ENCODE data around the gene COL4A1. TPM values are rescaled to one million over a fixed set of nuclear protein-coding genes. Genes with fewer than 3 reads are reported as not detected.

The COL4A1 gene
- polyA plus RNA-seq, 2 of the 4 experiments (the other 2 are of a cell fraction), result 23.8 to 71.3 TPM

GRCh38 chr13:110261166-110262081 is 45.5 kb downstream of the COL4A1 start:
- peak in 1 of 2 experiments; percentile 54; a peak in 3 of 6 replicates for ATAC-seq
- WGBS (ENCODE audit: missing lambda C conversion rate), result 78% methylated on average over 12 of the region's 19 CpGs
- H3K4me3 ChIP-seq, result no peak overlapping the region
- peak overlapping the region in 1 of 2 experiments; percentile 64; a peak in 3 of 6 replicates for H3K27ac ChIP-seq
- no peaks in the 10 kb centered on the region for H3K9me3 ChIP-seq
- CTCF ChIA-PET, result interaction anchor here (0.8 to 1.8 kb wide), 7 partner anchors 8 to 151 kb away, joined by 3 to 4 read pairs (median 3); no protein-coding TSS in a partner anchor
- FAIRE-seq, result no peak
- POLR2A ChIA-PET, result no interaction called here
- peaks cover 23% of the 10 kb centered on the region for H3K4me1 ChIP-seq
- H3K4me2 ChIP-seq, result no peak overlapping the region
- DNase-seq (ENCODE audit: low read depth in 1 of 2, low spot score in 1 of 2), result no peak
- no peak for TF ChIP-seq NR3C1 (IDR thresholded peaks at IDR 0.05)
- TF ChIP-seq GATA3 (IDR thresholded peaks at IDR 0.05; ENCODE audit: borderline replicate concordance), result no peak
- no peak for TF ChIP-seq HEYL (CRISPR knock-in tag; IDR thresholded peaks at IDR 0.05)
- TF ChIP-seq TFCP2L1 (CRISPR knock-in tag; IDR thresholded peaks at IDR 0.05), result no peak
- TF ChIP-seq MYC (IDR thresholded peaks at IDR 0.05; ENCODE audit: borderline replicate concordance, low read length), result no peak
- TF ChIP-seq RARB (CRISPR knock-in tag; IDR thresholded peaks at IDR 0.05), result no peak
- no peak for TF ChIP-seq PHF8 (IDR thresholded peaks at IDR 0.05; ENCODE audit: borderline replicate concordance, low read depth)
- no peak for TF ChIP-seq ATOH8 (CRISPR knock-in tag; IDR thresholded peaks at IDR 0.05; ENCODE audit: low read depth)
- no peak for TF ChIP-seq EP300 (IDR thresholded peaks at IDR 0.05)
- no peak for TF ChIP-seq MAFK (IDR thresholded peaks at IDR 0.05; ENCODE audit: partially characterized antibody)
- TF ChIP-seq ZSCAN20 (CRISPR knock-in tag; IDR thresholded peaks at IDR 0.05), result no peak
- TF ChIP-seq POLR2AphosphoS2 (conservative IDR thresholded peaks at IDR 0.05; ENCODE audit: low read length), result no peak
- no peak for TF ChIP-seq EHF (CRISPR knock-in tag; IDR thresholded peaks at IDR 0.05)
- no peak for TF ChIP-seq HOXB13 (CRISPR knock-in tag; IDR thresholded peaks at IDR 0.05; ENCODE audit: low read depth)
- no peak for TF ChIP-seq NFE2L2 (conservative IDR thresholded peaks at IDR 0.05; ENCODE audit: low read length)
- no peak for TF ChIP-seq RFX5 (IDR thresholded peaks at IDR 0.05)
- no peak for TF ChIP-seq RAD21 (conservative IDR thresholded peaks at IDR 0.05 in 1 of 2, IDR thresholded peaks at IDR 0.05 in 1 of 2)
- no peak for TF ChIP-seq HDAC2 (IDR thresholded peaks at IDR 0.05)
- no peak for TF ChIP-seq BHLHE40 (IDR thresholded peaks at IDR 0.05; ENCODE audit: low read depth, low read length)

- Histone ChIP-seq H3K27ac (no peak overlapping the region), H3K4me2 (no peak overlapping the region), H3K9me3 (no peaks in the 10 kb centered on the region), H3K4me1 (peaks cover 23% of the 10 kb centered on the region), H3K4me3 (no peak overlapping the region)
- CTCF ChIA-PET, result interaction anchor here (2.3 kb wide), 1 partner anchor 9 kb away, joined by 4 read pairs; no protein-coding TSS in a partner anchor
- ATAC-seq (no peak), DNase-seq (ENCODE audit: low read depth in 1 of 2, low spot score in 1 of 2) (no peak), FAIRE-seq (no peak)
- TF ChIP-seq MAFK (IDR thresholded peaks at IDR 0.05; ENCODE audit: partially characterized antibody), result no peak
- no peak for TF ChIP-seq RFX5 (IDR thresholded peaks at IDR 0.05)
- no peak for TF ChIP-seq REST (IDR thresholded peaks at IDR 0.05)
- TF ChIP-seq ZFP36 (IDR thresholded peaks at IDR 0.05; ENCODE audit: borderline replicate concordance, partially characterized antibody), result no peak
- POLR2A ChIA-PET, result no interaction called here
- whole genome bisulfite sequencing (ENCODE audit: missing lambda C conversion rate), result 76% methylated on average over 6 of the region's 6 CpGs
Measured at GRCh38 chr13:110259651-110260050, 47.3 kb downstream of the COL4A1 start.

Measured in A549 (cell line).